H9 (cell line): ENCODE data around the gene IGFBP7. TPM values are rescaled to one million over a fixed set of nuclear protein-coding genes. Genes with fewer than 3 reads are reported as not detected.

Experiments used
- DNase-seq: peaks from one replicate; pipeline ENCODE4 v3.0.0-alpha.2; 2017
- H2AFZ ChIP-seq: one replicate; pipeline ENCODE4 v1.6.1; 2013; ENCODE audit warnings: mild to moderate bottlenecking, low read length, control low read depth, moderate library complexity
- H2AK5ac ChIP-seq: 2 replicates; pipeline ENCODE4 v1.6.1; 2013; ENCODE audit warnings: low read length, control low read depth, mixed read lengths; ENCODE audit not compliant: insufficient read length
- H2BK120ac ChIP-seq: one replicate; pipeline ENCODE4 v1.6.1; 2013; ENCODE audit warnings: low read depth, mild to moderate bottlenecking, low read length, control low read depth, inconsistent platforms; ENCODE audit not compliant: poor library complexity, severe bottlenecking
- H2BK12ac ChIP-seq: 2 replicates; pipeline ENCODE4 v1.6.1; 2013; ENCODE audit warnings: low read length, control low read depth, mixed read lengths, low read depth; ENCODE audit not compliant: insufficient read length
- H2BK15ac ChIP-seq: 2 replicates; pipeline ENCODE4 v1.6.1; 2013; ENCODE audit warnings: low read depth, low read length, control low read depth
- H2BK20ac ChIP-seq: one replicate; pipeline ENCODE4 v1.6.1; 2013; ENCODE audit warnings: low read depth, mild to moderate bottlenecking, low read length, control low read depth, inconsistent platforms; ENCODE audit not compliant: poor library complexity, severe bottlenecking
- H2BK5ac ChIP-seq: 2 replicates; pipeline ENCODE4 v1.6.1; 2013; ENCODE audit warnings: low read length, control low read depth, mixed read lengths; ENCODE audit not compliant: insufficient read length
- H3K14ac ChIP-seq: 2 replicates; pipeline ENCODE4 v1.6.1; 2013; ENCODE audit warnings: low read length, control low read depth; ENCODE audit not compliant: insufficient read depth
- H3K18ac ChIP-seq: 2 replicates; pipeline ENCODE4 v1.6.1; 2013; ENCODE audit warnings: low read depth, mild to moderate bottlenecking, mixed read lengths, low read length, control low read depth; ENCODE audit not compliant: insufficient read length
- H3K23ac ChIP-seq: 2 replicates; pipeline ENCODE4 v1.6.1; 2013; ENCODE audit warnings: low read length, control low read depth, mixed read lengths, low read depth; ENCODE audit not compliant: insufficient read length
- H3K23me2 ChIP-seq: 2 replicates; pipeline ENCODE4 v1.6.1; 2013; ENCODE audit warnings: low read depth, mild to moderate bottlenecking, mixed read lengths, low read length, control low read depth; ENCODE audit not compliant: insufficient read length, poor library complexity, severe bottlenecking
- H3K27ac ChIP-seq: 2 replicates; pipeline ENCODE4 v1.5.1; 2013; ENCODE audit warnings: low read length, control low read depth, mixed read lengths, low read depth; ENCODE audit not compliant: insufficient read length
- H3K27me3 ChIP-seq: 2 replicates; pipeline ENCODE4 v1.6.1; 2013; ENCODE audit warnings: low read length, control low read depth, inconsistent platforms; ENCODE audit not compliant: insufficient read depth
- H3K4ac ChIP-seq: 2 replicates; pipeline ENCODE4 v1.6.1; 2013; ENCODE audit warnings: low read depth, mild to moderate bottlenecking, control low read depth, inconsistent platforms, low read length, moderate library complexity
- H3K4me1 ChIP-seq: 2 replicates; pipeline ENCODE4 v1.6.1; 2013; ENCODE audit warnings: low read length, control low read depth, inconsistent platforms; ENCODE audit not compliant: insufficient read depth
- H3K4me2 ChIP-seq: 2 replicates; pipeline ENCODE4 v1.6.1; 2013; ENCODE audit warnings: low read length, control low read depth, mixed read lengths; ENCODE audit not compliant: insufficient read length, insufficient read depth
- H3K56ac ChIP-seq: 2 replicates; pipeline ENCODE4 v1.6.1; 2013; ENCODE audit warnings: low read depth, mild to moderate bottlenecking, mixed read lengths, low read length, control low read depth; ENCODE audit not compliant: insufficient read length
- H3K79me1 ChIP-seq: 2 replicates; pipeline ENCODE4 v1.6.1; 2013; ENCODE audit warnings: low read depth, mild to moderate bottlenecking, moderate library complexity, low read length, control low read depth, inconsistent platforms; ENCODE audit not compliant: insufficient read depth, poor library complexity, severe bottlenecking
- H3K79me2 ChIP-seq: 2 replicates; pipeline ENCODE4 v1.6.1; 2013; ENCODE audit warnings: low read length, control low read depth, inconsistent platforms; ENCODE audit not compliant: insufficient read depth
- H3K9ac ChIP-seq: 2 replicates; pipeline ENCODE4 v1.6.1; 2013; ENCODE audit warnings: low read length, control low read depth, mixed read lengths; ENCODE audit not compliant: insufficient read length; ENCODE audit errors: extremely low read depth
- H3K9me3 ChIP-seq: one replicate; pipeline ENCODE4 v1.6.1; 2013; ENCODE audit warnings: low read depth, low read length, inconsistent platforms; ENCODE audit not compliant: control insufficient read depth
- H3T11ph ChIP-seq: one replicate; pipeline ENCODE4 v1.6.1; 2013; ENCODE audit warnings: mild to moderate bottlenecking, low read length, control low read depth, inconsistent platforms
- H4K20me1 ChIP-seq: one replicate; pipeline ENCODE4 v1.6.1; 2013; ENCODE audit not compliant: control insufficient read depth, insufficient read length, insufficient read depth
- H4K5ac ChIP-seq: 2 replicates; pipeline ENCODE4 v1.6.1; 2013; ENCODE audit warnings: low read depth, mild to moderate bottlenecking, mixed read lengths, low read length, control low read depth; ENCODE audit not compliant: insufficient read length
- H4K8ac ChIP-seq: replicated peaks from 2 replicates; pipeline ENCODE4 v1.6.1; 2013; ENCODE audit warnings: low read length, control low read depth, mixed read lengths, low read depth; ENCODE audit not compliant: insufficient read length
- H4K91ac ChIP-seq: 2 replicates; pipeline ENCODE4 v1.6.1; 2013; ENCODE audit warnings: low read depth, mild to moderate bottlenecking, moderate library complexity, mixed read lengths, low read length, control low read depth; ENCODE audit not compliant: insufficient read length
- H3K27ac Mint-ChIP-seq, 3 experiments: 2 replicates in 2 of 3; 3 replicates in 1 of 3; pipeline ENCODE4 v1.8.0; 2020 to 2021; ENCODE audit warnings: mixed read lengths in 3 of 3, mild to moderate bottlenecking in 1 of 3, moderate library complexity in 1 of 3
- H3K27me3 Mint-ChIP-seq: 2 replicates; pipeline ENCODE4 v1.8.0; 2021; ENCODE audit warnings: low read depth, mild to moderate bottlenecking, moderate library complexity, mixed read lengths
- H3K36me3 Mint-ChIP-seq, 3 experiments: 2 replicates in 2 of 3; 3 replicates in 1 of 3; pipeline ENCODE4 v1.8.0; 2020 to 2021; ENCODE audit warnings: low read depth in 3 of 3, mixed read lengths in 3 of 3; ENCODE audit not compliant: insufficient read depth in 1 of 3
- H3K4me1 Mint-ChIP-seq, 2 experiments: 2 replicates each; pipeline ENCODE4 v1.8.0; 2020; ENCODE audit warnings: mixed read lengths in 2 of 2
- H3K4me3 Mint-ChIP-seq, 2 experiments: 2 replicates in 1 of 2; 3 replicates in 1 of 2; pipeline ENCODE4 v1.8.0; 2020 to 2021; ENCODE audit warnings: mild to moderate bottlenecking in 2 of 2, mixed read lengths in 2 of 2, moderate library complexity in 1 of 2
- H3K9me3 Mint-ChIP-seq, 2 experiments: 2 replicates in 1 of 2; 3 replicates in 1 of 2; pipeline ENCODE4 v1.8.0; 2020; ENCODE audit warnings: mild to moderate bottlenecking in 2 of 2, mixed read lengths in 2 of 2, moderate library complexity in 1 of 2
- CTCF ChIP-seq: fragments of 200-600 bp; sonication (generic); conservative IDR thresholded peaks from 3 replicates; pipeline ENCODE4 v1.8.0; 2021; ENCODE audit warnings: antibody characterized with exemption, mild to moderate bottlenecking
- WGBS: extraction: QIAGEN DNeasy Blood & Tissue Kit; methylation state at CpG from one replicate; pipeline ENCODE4 v1.1.7; 2013; ENCODE audit warnings: missing lambda C conversion rate, low lambda C conversion rate, mixed read lengths; ENCODE audit not compliant: insufficient read length; ENCODE audit errors: extremely low coverage; 5-methylcytosine and 5-hydroxymethylcytosine counted together
- total RNA-seq: library from RNA; stranded (reverse); gene quantifications from 2 replicates; pipeline ENCODE4 v1.2.1, GENCODE V29; 2021

IGFBP7 gene
- total RNA-seq, 1 experiment from 2014 or later = 0.37 TPM

GRCh38 chr4:57154926-57155325, 44.7 kb upstream of the IGFBP7 start:
- peak; percentile 33 for DNase-seq
- H4K20me1 ChIP-seq = no peaks in the 10 kb centered on the region
- no peaks in the 10 kb centered on the region for H3K79me1 ChIP-seq
- no CpG with 5 or more reads among the region's 3 CpGs for WGBS
- no peaks in the 10 kb centered on the region; the same call in 1 of the 2 replicates for H3K27me3 ChIP-seq
- Mint-ChIP-seq H3K4me1 (peaks cover 12 to 20% of the 10 kb centered on the region in 2 experiments), H3K27me3 (peaks cover 79% of the 10 kb centered on the region), H3K4me3 (peak overlapping the region in 1 of 2 experiments; percentile 7; a peak in 2 of 5 replicates), H3K27ac (peak overlapping the region in 2 of 3 experiments; percentile 0 to 61; a peak in 2 of 7 replicates), H3K36me3 (peaks cover 0 to 14% (median 9%) of the 10 kb centered on the region in 3 experiments; a peak in 3 of 7 replicates), H3K9me3 (peaks cover 15 to 17% of the 10 kb centered on the region in 2 experiments)
- H4K5ac ChIP-seq = no peak overlapping the region
- H2BK20ac ChIP-seq = no peak overlapping the region
- H3K27ac ChIP-seq = no peak overlapping the region
- no peak overlapping the region for H2BK12ac ChIP-seq
- no peaks in the 10 kb centered on the region for H3K23me2 ChIP-seq
- H2BK15ac ChIP-seq = no peak overlapping the region
- no peak overlapping the region for H3K23ac ChIP-seq
- H2BK120ac ChIP-seq = no peak overlapping the region
- H2AFZ ChIP-seq = no peak overlapping the region
- H3K56ac ChIP-seq = no peak overlapping the region
- H3K9me3 ChIP-seq = no peaks in the 10 kb centered on the region
- no peak overlapping the region for H3K14ac ChIP-seq
- H3T11ph ChIP-seq = no peak overlapping the region
- no peak overlapping the region for H4K91ac ChIP-seq
- no peak overlapping the region for H3K4ac ChIP-seq
- H3K79me2 ChIP-seq = no peaks in the 10 kb centered on the region
- H2BK5ac ChIP-seq = no peak overlapping the region
- H4K8ac ChIP-seq = no peak overlapping the region
- no peak overlapping the region for H2AK5ac ChIP-seq
- TF ChIP-seq CTCF = no peak
- no peak overlapping the region for H3K18ac ChIP-seq
- H3K4me1 ChIP-seq = no peaks in the 10 kb centered on the region
- H3K9ac ChIP-seq = no peak overlapping the region
- H3K4me2 ChIP-seq = no peak overlapping the region
